HepG2 (cell line): ENCODE results near the gene TBC1D1. TPM values are rescaled to one million over a fixed set of nuclear protein-coding genes. Genes with fewer than 3 reads are reported as not detected.
A peak's percentile ranks its signal among the peaks of the same experiment; 100 is the strongest.

ENCODE experiments used
- GTF3A ChIP-seq: sonication (generic); formaldehyde crosslinking; conservative IDR thresholded peaks from 2 replicates; pipeline ENCODE4 v1.4.0; 2020; ENCODE audit warnings: mild to moderate bottlenecking, missing genetic modification reagents
- SIX1 ChIP-seq: sonication (generic); formaldehyde crosslinking; IDR thresholded peaks from 2 replicates; pipeline ENCODE4 v1.4.0; 2020; ENCODE audit warnings: missing genetic modification reagents, borderline replicate concordance
- SIX4 ChIP-seq: sonication (generic); formaldehyde crosslinking; IDR thresholded peaks from 2 replicates; pipeline ENCODE4 v1.4.0; 2020; ENCODE audit warnings: missing genetic modification reagents
- SP4 ChIP-seq: sonication (generic); formaldehyde crosslinking; IDR thresholded peaks from 2 replicates; pipeline ENCODE4 v1.8.1; 2023; ENCODE audit warnings: mild to moderate bottlenecking, missing genetic modification reagents
- ZNF543 ChIP-seq: sonication (generic); formaldehyde crosslinking; IDR thresholded peaks from 2 replicates; pipeline ENCODE4 v1.4.0; 2020; ENCODE audit warnings: mild to moderate bottlenecking, missing genetic modification reagents
- ZNF792 ChIP-seq: IDR thresholded peaks from 2 replicates; pipeline ENCODE4 v1.6.1; 2016
- polyA plus RNA-seq, 8 experiments: library from polyadenylated mRNA; depleted of rRNA in 3 of 8; stranded (reverse) in 7 of 8; unstranded in 1 of 8; fragments of >200 nt; fragmentation: Illumina TruSeq in 4 of 8; extraction: Trizol in 4 of 8; gene quantifications; 2 replicates each; pipeline versions ENCODE4 v1.2.1 to v1.2.3, GENCODE V29; 2011 to 2016; ENCODE audit warnings: low read depth in 4 of 8, missing spikeins in 1 of 8, mixed read lengths in 1 of 8; ENCODE audit not compliant: insufficient read depth in 1 of 8
- total RNA-seq, 5 experiments: library from RNA; depleted of rRNA; stranded (reverse); fragments of >200 nt; fragmentation: Illumina TruSeq; extraction: Trizol; gene quantifications; 2 replicates each; pipeline ENCODE4 v1.2.3, GENCODE V29; 2016; ENCODE audit warnings: low read depth in 1 of 5
- TF ChIP-seq, protein P1 (sequence below): IDR thresholded peaks from 2 replicates; pipeline ENCODE4 v1.6.1; 2016; ENCODE audit warnings: missing compliant biosample characterization, missing genetic modification reagents, borderline replicate concordance
- TF ChIP-seq, protein P2 (sequence below): sonication (generic); formaldehyde crosslinking; conservative IDR thresholded peaks from 2 replicates; pipeline ENCODE4 v1.8.0; 2022; ENCODE audit warnings: low read depth, missing genetic modification reagents
- TF ChIP-seq, protein P3 (sequence below): sonication (generic); formaldehyde crosslinking; IDR thresholded peaks from 2 replicates; pipeline ENCODE4 v1.5.1; 2020; ENCODE audit warnings: missing genetic modification reagents, mild to moderate bottlenecking, borderline replicate concordance

Gene TBC1D1
- total and polyA plus RNA-seq, 2 of the 13 experiments (the other 11 are each of a cell fraction or from before 2014, with no cell fraction given) = 37.3 to 62.8 TPM

DNA sequence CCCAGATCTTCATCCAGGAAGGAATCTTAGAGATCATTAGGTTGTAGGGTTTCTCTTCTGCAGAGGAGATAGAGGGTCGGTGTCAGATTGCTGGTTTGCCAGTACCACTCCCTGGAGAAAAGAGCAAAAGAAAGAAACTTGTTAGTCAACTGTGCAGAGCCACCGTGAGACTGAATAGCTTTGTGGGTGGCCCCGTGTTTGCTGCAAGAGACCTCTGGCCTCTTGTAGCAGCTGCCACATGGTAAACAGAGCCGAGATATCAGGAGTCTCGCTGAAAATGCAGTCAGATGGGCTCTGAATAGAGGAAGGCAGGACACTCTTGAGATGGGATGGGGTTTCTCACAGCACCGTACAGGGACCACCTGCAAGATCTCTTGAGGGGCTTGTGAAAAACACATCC is 219.0 kb downstream of the TBC1D1 start (continued):
- TF ChIP-seq, protein P1, sequence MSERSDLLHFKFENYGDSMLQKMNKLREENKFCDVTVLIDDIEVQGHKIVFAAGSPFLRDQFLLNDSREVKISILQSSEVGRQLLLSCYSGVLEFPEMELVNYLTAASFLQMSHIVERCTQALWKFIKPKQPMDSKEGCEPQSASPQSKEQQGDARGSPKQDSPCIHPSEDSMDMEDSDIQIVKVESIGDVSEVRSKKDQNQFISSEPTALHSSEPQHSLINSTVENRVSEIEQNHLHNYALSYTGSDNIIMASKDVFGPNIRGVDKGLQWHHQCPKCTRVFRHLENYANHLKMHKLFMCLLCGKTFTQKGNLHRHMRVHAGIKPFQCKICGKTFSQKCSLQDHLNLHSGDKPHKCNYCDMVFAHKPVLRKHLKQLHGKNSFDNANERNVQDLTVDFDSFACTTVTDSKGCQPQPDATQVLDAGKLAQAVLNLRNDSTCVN (CRISPR knock-in tag) = no peak
- TF ChIP-seq ZNF543 (CRISPR knock-in tag) (0 out of 2 replicates have a peak, but pooled peaks have one; percentile 39), GTF3A (CRISPR knock-in tag) (no peak), ZNF792 (CRISPR knock-in tag) (no peak), SIX4 (CRISPR knock-in tag) (no peak), SP4 (CRISPR knock-in tag) (no peak), SIX1 (CRISPR knock-in tag) (no peak)
- TF ChIP-seq, protein P2, sequence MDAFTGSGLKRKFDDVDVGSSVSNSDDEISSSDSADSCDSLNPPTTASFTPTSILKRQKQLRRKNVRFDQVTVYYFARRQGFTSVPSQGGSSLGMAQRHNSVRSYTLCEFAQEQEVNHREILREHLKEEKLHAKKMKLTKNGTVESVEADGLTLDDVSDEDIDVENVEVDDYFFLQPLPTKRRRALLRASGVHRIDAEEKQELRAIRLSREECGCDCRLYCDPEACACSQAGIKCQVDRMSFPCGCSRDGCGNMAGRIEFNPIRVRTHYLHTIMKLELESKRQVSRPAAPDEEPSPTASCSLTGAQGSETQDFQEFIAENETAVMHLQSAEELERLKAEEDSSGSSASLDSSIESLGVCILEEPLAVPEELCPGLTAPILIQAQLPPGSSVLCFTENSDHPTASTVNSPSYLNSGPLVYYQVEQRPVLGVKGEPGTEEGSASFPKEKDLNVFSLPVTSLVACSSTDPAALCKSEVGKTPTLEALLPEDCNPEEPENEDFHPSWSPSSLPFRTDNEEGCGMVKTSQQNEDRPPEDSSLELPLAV = no peak
- TF ChIP-seq, protein P3, sequence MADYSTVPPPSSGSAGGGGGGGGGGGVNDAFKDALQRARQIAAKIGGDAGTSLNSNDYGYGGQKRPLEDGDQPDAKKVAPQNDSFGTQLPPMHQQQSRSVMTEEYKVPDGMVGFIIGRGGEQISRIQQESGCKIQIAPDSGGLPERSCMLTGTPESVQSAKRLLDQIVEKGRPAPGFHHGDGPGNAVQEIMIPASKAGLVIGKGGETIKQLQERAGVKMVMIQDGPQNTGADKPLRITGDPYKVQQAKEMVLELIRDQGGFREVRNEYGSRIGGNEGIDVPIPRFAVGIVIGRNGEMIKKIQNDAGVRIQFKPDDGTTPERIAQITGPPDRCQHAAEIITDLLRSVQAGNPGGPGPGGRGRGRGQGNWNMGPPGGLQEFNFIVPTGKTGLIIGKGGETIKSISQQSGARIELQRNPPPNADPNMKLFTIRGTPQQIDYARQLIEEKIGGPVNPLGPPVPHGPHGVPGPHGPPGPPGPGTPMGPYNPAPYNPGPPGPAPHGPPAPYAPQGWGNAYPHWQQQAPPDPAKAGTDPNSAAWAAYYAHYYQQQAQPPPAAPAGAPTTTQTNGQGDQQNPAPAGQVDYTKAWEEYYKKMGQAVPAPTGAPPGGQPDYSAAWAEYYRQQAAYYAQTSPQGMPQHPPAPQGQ (CRISPR knock-in tag) = no peak
